ENCODE data around the gene LRRC43.

DNA sequence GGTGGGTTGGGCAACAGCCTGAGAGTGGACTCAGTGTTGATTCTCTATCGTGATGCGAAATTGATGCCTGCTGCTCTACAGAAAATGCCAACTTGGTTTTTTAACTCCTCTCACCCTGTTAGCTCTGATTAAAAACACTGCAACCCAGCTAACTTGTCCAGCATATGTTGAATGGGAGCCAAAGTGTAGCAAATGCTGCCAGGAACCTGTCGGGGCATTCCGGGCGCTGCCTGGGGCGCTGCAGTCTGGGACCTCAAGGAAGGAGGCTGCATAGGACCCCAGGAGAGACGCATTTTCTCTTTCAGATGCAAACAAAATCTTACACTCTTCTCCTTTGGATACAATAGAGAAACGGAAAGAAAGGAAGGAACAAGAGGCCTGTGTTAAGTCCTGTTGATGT is 24.5 kb downstream of the LRRC43 start:
- TF ChIP-seq POLR2A (IDR thresholded peaks at IDR 0.05; ENCODE audit: low read depth, low read length) (no peak), POLR2AphosphoS5 (IDR thresholded peaks at IDR 0.05; ENCODE audit: low read depth, low read length) (no peak)

Data from GM12892 (cell line).